ENCODE measurements around the gene TWSG1.
"Not testable (repeated sequence)": the region's sequence is repeated elsewhere in the genome, so short reads cannot be mapped to it uniquely, and the experiment has no call there.

Gene TWSG1

DNA sequence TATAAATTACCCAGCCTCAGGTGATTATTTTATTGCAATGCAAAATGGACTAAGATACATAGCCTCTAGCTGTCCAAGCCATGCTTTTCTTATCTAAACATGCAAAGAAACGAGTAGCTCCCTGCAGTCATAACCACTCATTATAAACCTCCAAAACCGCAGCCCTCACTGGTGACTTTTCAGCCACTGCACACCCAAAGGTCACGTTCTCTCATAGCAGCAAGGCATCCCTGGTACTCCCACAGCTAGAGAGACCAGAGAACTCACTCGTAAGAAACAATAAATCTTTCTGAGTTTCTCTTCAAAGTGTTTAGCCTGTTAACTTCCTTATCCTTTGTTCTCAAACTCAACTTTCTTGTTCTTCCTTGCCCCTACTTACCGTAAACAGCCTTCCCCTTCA, 112.3 kb downstream of the TWSG1 start:
- peaks cover 2% of the 10 kb centered on the region for H3K27me3 ChIP-seq (ENCODE audit: insufficient read depth, poor library complexity, severe bottlenecking)
- no peak for ATAC-seq (ENCODE audit: low read depth)

DNA sequence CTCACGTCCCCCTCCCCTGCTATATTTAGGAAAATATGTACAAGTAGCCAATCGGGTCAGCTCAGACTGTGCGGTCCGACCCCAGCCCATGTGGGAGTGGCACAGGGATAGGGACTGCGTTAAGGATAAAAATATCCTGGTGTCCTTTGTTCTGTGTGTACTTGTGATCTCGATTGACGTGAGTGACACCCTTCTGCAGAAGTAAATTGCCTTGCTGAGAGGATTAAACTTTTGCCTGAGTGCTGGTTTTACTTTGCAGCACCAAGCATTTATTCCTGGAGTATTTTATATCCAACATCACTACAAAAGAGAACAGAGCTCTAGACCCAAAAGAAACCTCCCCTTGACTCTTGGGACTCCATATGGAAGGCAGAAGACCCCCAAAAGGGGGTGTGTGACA, 112.8 kb downstream of the TWSG1 start:
- ATAC-seq (ENCODE audit: low read depth), result no peak
- no peak overlapping the region for H3K27ac ChIP-seq (ENCODE audit: poor library complexity, severe bottlenecking)
- TF ChIP-seq, protein P1, sequence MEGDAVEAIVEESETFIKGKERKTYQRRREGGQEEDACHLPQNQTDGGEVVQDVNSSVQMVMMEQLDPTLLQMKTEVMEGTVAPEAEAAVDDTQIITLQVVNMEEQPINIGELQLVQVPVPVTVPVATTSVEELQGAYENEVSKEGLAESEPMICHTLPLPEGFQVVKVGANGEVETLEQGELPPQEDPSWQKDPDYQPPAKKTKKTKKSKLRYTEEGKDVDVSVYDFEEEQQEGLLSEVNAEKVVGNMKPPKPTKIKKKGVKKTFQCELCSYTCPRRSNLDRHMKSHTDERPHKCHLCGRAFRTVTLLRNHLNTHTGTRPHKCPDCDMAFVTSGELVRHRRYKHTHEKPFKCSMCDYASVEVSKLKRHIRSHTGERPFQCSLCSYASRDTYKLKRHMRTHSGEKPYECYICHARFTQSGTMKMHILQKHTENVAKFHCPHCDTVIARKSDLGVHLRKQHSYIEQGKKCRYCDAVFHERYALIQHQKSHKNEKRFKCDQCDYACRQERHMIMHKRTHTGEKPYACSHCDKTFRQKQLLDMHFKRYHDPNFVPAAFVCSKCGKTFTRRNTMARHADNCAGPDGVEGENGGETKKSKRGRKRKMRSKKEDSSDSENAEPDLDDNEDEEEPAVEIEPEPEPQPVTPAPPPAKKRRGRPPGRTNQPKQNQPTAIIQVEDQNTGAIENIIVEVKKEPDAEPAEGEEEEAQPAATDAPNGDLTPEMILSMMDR (IDR thresholded peaks at IDR 0.05; ENCODE audit: poor library complexity, severe bottlenecking), result no peak
- H3K27me3 ChIP-seq (ENCODE audit: insufficient read depth, poor library complexity, severe bottlenecking), result peaks cover 2% of the 10 kb centered on the region
- no peaks in the 10 kb centered on the region for H3K36me3 ChIP-seq (ENCODE audit: low read depth)
- H3K4me1 ChIP-seq (ENCODE audit: insufficient read depth, poor library complexity, severe bottlenecking), result no peaks in the 10 kb centered on the region
- H3K4me3 ChIP-seq (ENCODE audit: severe bottlenecking), result no peak overlapping the region
- DNase-seq (ENCODE audit: low spot score), result no peak
- peaks cover 8% of the 10 kb centered on the region for H3K9me3 ChIP-seq (ENCODE audit: severe bottlenecking)

More for the DNA sequence above, 112.3 kb downstream of the TWSG1 start:
- TF ChIP-seq, protein P1 (IDR thresholded peaks at IDR 0.05; ENCODE audit: poor library complexity, severe bottlenecking), result no peak
- H3K4me3 ChIP-seq (ENCODE audit: severe bottlenecking), result no peak overlapping the region
- peaks cover 8% of the 10 kb centered on the region for H3K9me3 ChIP-seq (ENCODE audit: severe bottlenecking)
- H3K4me1 ChIP-seq (ENCODE audit: insufficient read depth, poor library complexity, severe bottlenecking), result no peaks in the 10 kb centered on the region
- no peak for DNase-seq (ENCODE audit: low spot score)
- no peak overlapping the region for H3K27ac ChIP-seq (ENCODE audit: poor library complexity, severe bottlenecking)
- H3K36me3 ChIP-seq (ENCODE audit: low read depth), result no peaks in the 10 kb centered on the region

DNA sequence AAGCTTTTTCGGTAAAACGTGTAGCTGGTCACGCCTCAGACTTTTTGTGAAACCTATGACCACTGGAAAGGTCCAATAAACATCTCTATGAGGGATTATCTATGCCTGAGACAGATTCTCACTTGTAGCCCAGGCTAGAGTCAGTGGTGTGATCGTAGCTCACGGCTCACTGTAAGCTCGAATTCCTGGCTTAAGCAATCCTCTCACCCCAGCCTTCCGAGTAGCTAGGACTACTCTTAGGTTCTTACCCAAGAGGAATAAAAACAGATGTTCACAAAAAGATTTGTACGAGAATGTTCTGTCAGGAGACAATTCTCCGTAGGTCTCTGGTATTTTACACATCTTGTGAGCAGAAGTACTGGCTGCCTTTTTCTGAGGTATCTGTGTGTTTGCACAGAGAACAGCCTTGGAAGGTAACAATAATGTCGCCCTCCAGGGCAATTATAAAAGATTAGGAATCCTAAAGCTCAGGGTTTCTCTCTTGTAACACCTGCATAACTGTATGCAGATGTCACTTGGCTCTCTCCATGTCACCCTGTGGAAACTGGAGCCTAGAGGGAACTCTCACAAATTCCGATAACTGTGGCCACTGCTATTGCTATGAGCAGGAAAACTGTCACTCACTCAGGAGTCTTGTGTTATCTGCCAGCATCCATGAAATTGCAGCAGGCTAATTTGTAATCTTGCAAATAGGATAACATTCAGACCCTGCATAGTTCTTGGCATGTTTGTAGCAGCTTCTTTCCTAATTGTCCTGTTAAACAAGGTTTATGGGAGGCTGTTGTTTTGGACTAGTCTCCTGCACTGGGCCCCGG, 115.2 kb downstream of the TWSG1 start:
- ATAC-seq (ENCODE audit: low read depth) (no peak), DNase-seq (ENCODE audit: low spot score) (no peak)
- Histone ChIP-seq H3K4me1 (ENCODE audit: insufficient read depth, poor library complexity, severe bottlenecking) (peaks cover 8% of the 10 kb centered on the region), H3K9me3 (ENCODE audit: severe bottlenecking) (peaks cover 8% of the 10 kb centered on the region), H3K36me3 (ENCODE audit: low read depth) (no peaks in the 10 kb centered on the region), H3K27me3 (ENCODE audit: insufficient read depth, poor library complexity, severe bottlenecking) (no peaks in the 10 kb centered on the region), H3K27ac (ENCODE audit: poor library complexity, severe bottlenecking) (no peak overlapping the region), H3K4me3 (ENCODE audit: severe bottlenecking) (no peak overlapping the region)
- TF ChIP-seq, protein P1 (IDR thresholded peaks at IDR 0.05; ENCODE audit: poor library complexity, severe bottlenecking), result no peak

DNA sequence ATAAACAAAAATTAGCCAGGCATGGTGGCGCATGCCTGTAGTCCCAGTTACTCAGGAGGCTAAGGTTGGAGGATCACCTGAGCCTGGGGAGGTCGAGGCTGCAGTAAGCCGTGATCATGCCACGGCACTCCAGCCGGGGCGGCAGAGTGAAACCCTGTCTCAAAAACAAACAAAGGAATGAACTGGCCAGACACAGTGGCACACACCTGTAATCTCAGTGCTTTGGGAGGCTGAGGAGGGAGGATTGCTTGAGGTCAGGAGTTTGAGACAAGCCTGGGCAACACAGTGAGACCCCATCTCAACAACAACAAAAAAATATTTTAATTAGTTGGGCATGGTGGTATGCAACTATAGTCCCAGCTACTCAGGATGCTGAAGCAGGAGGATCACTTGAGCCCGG, 116.3 kb downstream of the TWSG1 start:
- not testable (repeated sequence) for H3K36me3 ChIP-seq (ENCODE audit: low read depth); ATAC-seq (ENCODE audit: low read depth); DNase-seq (ENCODE audit: low spot score); H3K27me3 ChIP-seq (ENCODE audit: insufficient read depth, poor library complexity, severe bottlenecking); H3K27ac ChIP-seq (ENCODE audit: poor library complexity, severe bottlenecking); H3K4me1 ChIP-seq (ENCODE audit: insufficient read depth, poor library complexity, severe bottlenecking); H3K4me3 ChIP-seq (ENCODE audit: severe bottlenecking)
- H3K9me3 ChIP-seq (ENCODE audit: severe bottlenecking), result peaks cover 11% of the 10 kb centered on the region

All from RWPE2 (cell line).